Sigmoid colon (tissue), 7 donors: ENCODE measurements around the gene ZYG11B. TPM values are rescaled to one million over a fixed set of nuclear protein-coding genes. Genes with fewer than 3 reads are reported as not detected.
A peak's percentile ranks its signal among the peaks of the same experiment; 100 is the strongest.

ENCODE experiments used
- DNase-seq: peaks from one replicate; pipeline ENCODE4 v3.0.0-alpha.2; 2019
- H3K27ac ChIP-seq, 4 donors: fragments of 200-600 bp; sonication (generic); one replicate each; pipeline ENCODE4 v1.5.1; 2016 to 2019; ENCODE audit warnings: mild to moderate bottlenecking in 1 of 4
- H3K27me3 ChIP-seq, 3 donors: fragments of 200-600 bp; sonication (generic); one replicate each; pipeline ENCODE4 v1.5.1; 2019; ENCODE audit warnings: mild to moderate bottlenecking in 1 of 3
- H3K36me3 ChIP-seq, 4 donors: fragments of 200-600 bp; sonication (generic); one replicate each; pipeline ENCODE4 v1.5.1; 2016 to 2019
- H3K4me1 ChIP-seq, 4 donors: fragments of 200-600 bp; sonication (generic); one replicate each; pipeline ENCODE4 v1.5.1; 2017 to 2019
- H3K4me3 ChIP-seq, 4 donors: fragments of 200-600 bp; sonication (generic); one replicate each; pipeline ENCODE4 v1.5.1; 2017 to 2019; ENCODE audit warnings: mild to moderate bottlenecking in 2 of 4, moderate library complexity in 1 of 4
- H3K9me3 ChIP-seq, 4 donors: fragments of 200-600 bp in 3 of 4; sonication (generic) in 3 of 4; one replicate each; pipeline versions ENCODE4 v1.5.1 to v1.6.1; 2013 to 2019
- EP300 ChIP-seq, 4 donors: sonication (generic); formaldehyde crosslinking; IDR thresholded peaks; one replicate each; pipeline ENCODE4 v1.6.1; 2017; ENCODE audit warnings: antibody characterized with exemption in 4 of 4
- POLR2A ChIP-seq, 2 donors: fragments of 450-650 bp; IDR thresholded peaks; one replicate each; pipeline ENCODE4 v1.6.1; 2016; ENCODE audit warnings: antibody characterized with exemption in 2 of 2, mild to moderate bottlenecking in 2 of 2, moderate library complexity in 2 of 2
- POLR2AphosphoS5 ChIP-seq, 4 donors: sonication (generic); formaldehyde crosslinking; IDR thresholded peaks; one replicate each; pipeline ENCODE4 v1.6.1; 2017; ENCODE audit warnings: antibody characterized with exemption in 4 of 4
- WGBS, 2 donors: extraction: QIAGEN DNeasy Blood & Tissue Kit; methylation state at CpG; one replicate each; pipeline ENCODE4 v1.1.7; 2013; 5-methylcytosine and 5-hydroxymethylcytosine counted together
- intact Hi-C: fragments of 100-400 bp; cut with DNase I; formaldehyde crosslinking; loops from one replicate; pipeline ENCODE4 v1.15.1; 2023
- polyA plus RNA-seq, 3 donors: library from polyadenylated mRNA; stranded (reverse); fragments of 200-250 nt; gene quantifications; one replicate each; pipeline ENCODE4 v1.2.3, GENCODE V29; 2013
- total RNA-seq, 4 donors: library from RNA; depleted of rRNA; stranded (reverse); fragments of >200 nt; gene quantifications; one replicate each; pipeline ENCODE4 v1.1.0, GENCODE V29; 2016
- TF ChIP-seq, protein P1 (sequence below), 4 experiments: fragments of 450-650 bp in 3 of 4; fragments of 200-600 bp in 1 of 4; IDR thresholded peaks; one replicate each; pipeline ENCODE4 v1.5.1; 2016 to 2019; ENCODE audit warnings: antibody characterized with exemption in 4 of 4, mild to moderate bottlenecking in 3 of 4, moderate library complexity in 2 of 4
- donor health status: healthy with polysubstance abuse.
- donor health status: Bipolar disorder and iron deficiency.
- donor health status: healthy.

The ZYG11B gene
- total and polyA plus RNA-seq, 7 donors, result 4.2 to 78.1 (median 55.0) TPM

DNA sequence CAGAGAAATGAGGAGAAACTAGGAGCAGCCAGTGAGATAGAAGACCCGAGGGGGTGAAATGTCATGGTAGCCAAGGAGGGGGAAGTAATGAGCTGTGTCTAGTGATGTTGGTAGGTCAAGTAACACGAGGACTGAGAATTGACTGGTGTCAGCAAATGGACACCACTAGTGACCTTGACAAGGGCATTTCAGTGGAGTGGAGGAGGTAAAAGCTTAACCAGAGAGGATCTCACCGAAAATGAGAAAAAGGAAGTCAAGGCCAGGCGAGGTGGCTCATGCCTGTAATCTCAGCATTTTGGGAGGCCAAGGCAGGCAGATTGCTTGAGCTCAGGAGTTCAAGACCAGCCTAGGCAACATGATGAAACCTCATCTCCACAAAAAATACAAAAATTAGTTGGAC, 3.0 kb upstream of the ZYG11B start:
- no peak for TF ChIP-seq POLR2AphosphoS5 (IDR thresholded peaks at IDR 0.05)
- no peak for TF ChIP-seq EP300 (IDR thresholded peaks at IDR 0.05)
- no peak for TF ChIP-seq POLR2A (IDR thresholded peaks at IDR 0.05)
- TF ChIP-seq, protein P1, sequence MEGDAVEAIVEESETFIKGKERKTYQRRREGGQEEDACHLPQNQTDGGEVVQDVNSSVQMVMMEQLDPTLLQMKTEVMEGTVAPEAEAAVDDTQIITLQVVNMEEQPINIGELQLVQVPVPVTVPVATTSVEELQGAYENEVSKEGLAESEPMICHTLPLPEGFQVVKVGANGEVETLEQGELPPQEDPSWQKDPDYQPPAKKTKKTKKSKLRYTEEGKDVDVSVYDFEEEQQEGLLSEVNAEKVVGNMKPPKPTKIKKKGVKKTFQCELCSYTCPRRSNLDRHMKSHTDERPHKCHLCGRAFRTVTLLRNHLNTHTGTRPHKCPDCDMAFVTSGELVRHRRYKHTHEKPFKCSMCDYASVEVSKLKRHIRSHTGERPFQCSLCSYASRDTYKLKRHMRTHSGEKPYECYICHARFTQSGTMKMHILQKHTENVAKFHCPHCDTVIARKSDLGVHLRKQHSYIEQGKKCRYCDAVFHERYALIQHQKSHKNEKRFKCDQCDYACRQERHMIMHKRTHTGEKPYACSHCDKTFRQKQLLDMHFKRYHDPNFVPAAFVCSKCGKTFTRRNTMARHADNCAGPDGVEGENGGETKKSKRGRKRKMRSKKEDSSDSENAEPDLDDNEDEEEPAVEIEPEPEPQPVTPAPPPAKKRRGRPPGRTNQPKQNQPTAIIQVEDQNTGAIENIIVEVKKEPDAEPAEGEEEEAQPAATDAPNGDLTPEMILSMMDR (IDR thresholded peaks at IDR 0.05), result no peak
- Histone ChIP-seq H3K4me1 (peaks cover 0 to 17% (median 10%) of the 10 kb centered on the region in 4 donors), H3K9me3 (no peaks in the 10 kb centered on the region), H3K27me3 (no peaks in the 10 kb centered on the region), H3K4me3 (no peak overlapping the region), H3K27ac (no peak overlapping the region), H3K36me3 (no peaks in the 10 kb centered on the region)
- DNase-seq, result no peak
- 90 to 92% methylated on average over 4 of the region's 4 CpGs for WGBS, 2 donors
- intact Hi-C loops, result no loop called here

DNA sequence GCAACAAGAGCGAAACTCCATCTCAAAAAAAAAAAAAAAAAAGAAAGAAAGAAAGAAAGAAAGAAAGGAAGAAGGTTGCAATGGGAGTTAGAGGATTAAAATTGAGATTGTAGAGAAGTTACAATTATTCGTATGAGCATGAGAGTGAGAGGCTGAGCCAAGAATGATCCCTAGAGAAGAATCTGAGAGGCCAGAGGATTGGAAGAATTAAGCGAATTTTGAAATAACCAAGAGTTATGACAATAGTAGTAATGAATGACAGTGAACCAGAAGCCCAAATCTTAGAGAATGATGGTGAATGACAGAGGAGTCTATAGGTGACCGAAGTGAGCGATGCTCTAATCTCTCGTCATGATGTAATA, 369 bp upstream of the ZYG11B start:
- intact Hi-C loops, result no loop called here
- H3K4me1 ChIP-seq, result peaks cover 0 to 41% (median 26%) of the 10 kb centered on the region in 4 donors
- peak overlapping the region; percentile 61 to 97 (median 88) for H3K4me3 ChIP-seq
- TF ChIP-seq EP300 (IDR thresholded peaks at IDR 0.05) (no peak), POLR2A (IDR thresholded peaks at IDR 0.05) (no peak), POLR2AphosphoS5 (IDR thresholded peaks at IDR 0.05) (no peak)
- TF ChIP-seq, protein P1 (IDR thresholded peaks at IDR 0.05), result no peak
- H3K27ac ChIP-seq, result peak overlapping the region; percentile 92 to 96 (median 94)
- H3K36me3 ChIP-seq, result no peaks in the 10 kb centered on the region
- WGBS, 2 donors, result 5 to 9% methylated on average over 5 to 6 of the region's 6 CpGs
- DNase-seq, result no peak
- H3K9me3 ChIP-seq, result no peaks in the 10 kb centered on the region
- H3K27me3 ChIP-seq, result no peaks in the 10 kb centered on the region

DNA sequence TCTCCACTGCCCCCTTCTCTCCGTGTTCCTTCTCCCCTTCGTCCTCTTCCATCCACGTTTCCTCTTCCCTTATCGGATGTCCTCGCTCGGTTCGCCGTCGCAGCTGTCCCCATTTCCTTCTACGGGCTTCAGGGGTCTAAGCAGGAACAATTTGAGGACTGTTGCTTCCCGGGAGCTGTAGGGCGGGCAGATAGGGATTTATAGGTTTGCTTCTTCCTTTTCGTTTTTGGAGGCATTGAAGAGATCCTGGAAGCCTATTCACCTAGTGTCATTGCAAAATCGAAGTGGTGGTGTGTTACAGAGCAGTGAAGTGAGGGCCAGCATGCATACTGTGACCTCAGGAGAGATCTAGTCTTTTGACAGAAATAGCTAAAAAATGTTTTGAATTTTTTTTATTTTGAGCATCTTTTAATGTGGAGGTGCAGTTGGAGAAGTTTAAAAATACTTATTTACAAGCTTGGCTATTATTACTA, 897 bp downstream of the ZYG11B start:
- Histone ChIP-seq H3K4me3 (peak overlapping the region; percentile 61 to 97 (median 88)), H3K9me3 (no peaks in the 10 kb centered on the region), H3K27ac (peak overlapping the region; percentile 92 to 96 (median 94)), H3K4me1 (peaks cover 0 to 41% (median 28%) of the 10 kb centered on the region in 4 donors), H3K27me3 (no peaks in the 10 kb centered on the region), H3K36me3 (peaks cover 0 to 4% (median 0%) of the 10 kb centered on the region in 4 donors)
- DNase-seq, result no peak
- intact Hi-C loops, result no loop called here
- TF ChIP-seq EP300 (IDR thresholded peaks at IDR 0.05), result no peak
- no peak for TF ChIP-seq POLR2A (IDR thresholded peaks at IDR 0.05)
- TF ChIP-seq, protein P1 (IDR thresholded peaks at IDR 0.05), result no peak
- TF ChIP-seq POLR2AphosphoS5 (IDR thresholded peaks at IDR 0.05), result no peak
- 1 to 2% methylated on average over 14 of the region's 14 CpGs for WGBS, 2 donors

- no peaks in the 10 kb centered on the region for H3K9me3 ChIP-seq
- peaks cover 0 to 7% (median 0%) of the 10 kb centered on the region in 4 donors for H3K36me3 ChIP-seq
- H3K4me3 ChIP-seq, result peak overlapping the region in 2 of 4 donors; percentile 80 to 95
- TF ChIP-seq, protein P1 (IDR thresholded peaks at IDR 0.05), result no peak
- TF ChIP-seq POLR2AphosphoS5 (IDR thresholded peaks at IDR 0.05) (no peak), EP300 (IDR thresholded peaks at IDR 0.05) (no peak), POLR2A (IDR thresholded peaks at IDR 0.05) (no peak)
- 83 to 90% methylated on average over 6 of the region's 6 CpGs for WGBS, 2 donors
- no peaks in the 10 kb centered on the region for H3K27me3 ChIP-seq
- intact Hi-C loops, result no loop called here
- H3K4me1 ChIP-seq, result peaks cover 0 to 41% (median 28%) of the 10 kb centered on the region in 4 donors
- no peak for DNase-seq
- H3K27ac ChIP-seq, result peak overlapping the region in 1 of 4 donors; percentile 93
Observed at GRCh38 chr1:52727956-52728656, 1.9 kb downstream of the ZYG11B start.
